SK-N-SH (cell line): ENCODE data around the gene PTRH2.

Experiments
- CHD2 ChIP-seq: fragments of 150-350 bp; IDR thresholded peaks from 2 replicates; pipeline ENCODE4 v1.6.1; 2018; ENCODE audit warnings: low read length; ENCODE audit not compliant: partially characterized antibody
- EP300 ChIP-seq, 2 experiments: IDR thresholded peaks; 2 replicates each; pipeline versions ENCODE4 v1.4.0 to v1.6.1; 2012; ENCODE audit warnings: borderline replicate concordance in 1 of 2, low read depth in 1 of 2, low read length in 1 of 2
- EZH2phosphoT487 ChIP-seq: fragments of 200-600 bp; sonication (generic); IDR thresholded peaks from 2 replicates; pipeline ENCODE4 v1.6.1; 2017; ENCODE audit warnings: low read depth, mixed run types, mild to moderate bottlenecking, antibody characterized with exemption, moderate library complexity, borderline replicate concordance
- GABPA ChIP-seq: IDR thresholded peaks from 2 replicates; pipeline ENCODE4 v1.4.0; 2012; ENCODE audit warnings: low read depth, mild to moderate bottlenecking
- JUND ChIP-seq: IDR thresholded peaks from 2 replicates; pipeline ENCODE4 v1.4.0; 2012
- MEF2A ChIP-seq: IDR thresholded peaks from 2 replicates; pipeline ENCODE4 v1.4.0; 2012; ENCODE audit warnings: low read depth, borderline replicate concordance
- POLR2AphosphoS5 ChIP-seq: IDR thresholded peaks from 2 replicates; pipeline ENCODE4 v1.6.1; 2012; ENCODE audit warnings: low read depth, low read length
- RCOR1 ChIP-seq: fragments of 150-350 bp; IDR thresholded peaks from 2 replicates; pipeline ENCODE4 v1.6.1; 2017; ENCODE audit warnings: antibody characterized with exemption, low read length
- SIN3A ChIP-seq: IDR thresholded peaks from 2 replicates; pipeline ENCODE4 v1.6.1; 2012; ENCODE audit warnings: low read depth, mild to moderate bottlenecking, low read length, moderate library complexity, borderline replicate concordance
- TF ChIP-seq, protein P1 (sequence below): fragments of 200-600 bp; sonication (generic); IDR thresholded peaks from 2 replicates; pipeline ENCODE4 v1.6.1; 2017; ENCODE audit warnings: antibody characterized with exemption, mild to moderate bottlenecking, moderate library complexity
- TF ChIP-seq, protein P2 (sequence below): IDR thresholded peaks from 2 replicates; pipeline ENCODE4 v1.4.0; 2012; ENCODE audit warnings: low read depth

DNA sequence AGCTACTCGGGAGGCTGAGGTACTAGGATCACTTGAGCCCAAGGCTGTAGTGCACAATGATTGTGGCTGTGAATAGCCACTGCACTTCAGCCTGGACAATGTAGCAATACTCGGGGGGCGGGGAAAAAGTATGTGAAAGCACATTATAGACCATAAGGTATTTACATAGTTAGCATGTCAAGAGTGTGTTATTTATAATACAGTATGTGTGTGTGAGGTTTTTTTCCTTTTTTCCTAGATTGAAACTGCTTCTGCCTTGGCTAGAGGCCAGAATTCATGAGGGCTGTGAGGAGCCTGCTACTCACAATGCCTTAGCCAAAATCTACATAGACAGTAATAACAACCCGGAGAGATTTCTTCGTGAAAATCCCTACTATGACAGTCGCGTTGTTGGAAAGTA, 30.5 kb downstream of the PTRH2 start:
- TF ChIP-seq SIN3A (no peak), CHD2 (peak; percentile 10), MEF2A (no peak), RCOR1 (no peak), EP300 (IDR thresholded peaks at IDR 0.05; ENCODE audit: borderline replicate concordance in 1 of 2, low read depth in 1 of 2, low read length in 1 of 2) (no peak), POLR2AphosphoS5 (no peak), GABPA (no peak), JUND (no peak), EZH2phosphoT487 (no peak)
- TF ChIP-seq, protein P1, sequence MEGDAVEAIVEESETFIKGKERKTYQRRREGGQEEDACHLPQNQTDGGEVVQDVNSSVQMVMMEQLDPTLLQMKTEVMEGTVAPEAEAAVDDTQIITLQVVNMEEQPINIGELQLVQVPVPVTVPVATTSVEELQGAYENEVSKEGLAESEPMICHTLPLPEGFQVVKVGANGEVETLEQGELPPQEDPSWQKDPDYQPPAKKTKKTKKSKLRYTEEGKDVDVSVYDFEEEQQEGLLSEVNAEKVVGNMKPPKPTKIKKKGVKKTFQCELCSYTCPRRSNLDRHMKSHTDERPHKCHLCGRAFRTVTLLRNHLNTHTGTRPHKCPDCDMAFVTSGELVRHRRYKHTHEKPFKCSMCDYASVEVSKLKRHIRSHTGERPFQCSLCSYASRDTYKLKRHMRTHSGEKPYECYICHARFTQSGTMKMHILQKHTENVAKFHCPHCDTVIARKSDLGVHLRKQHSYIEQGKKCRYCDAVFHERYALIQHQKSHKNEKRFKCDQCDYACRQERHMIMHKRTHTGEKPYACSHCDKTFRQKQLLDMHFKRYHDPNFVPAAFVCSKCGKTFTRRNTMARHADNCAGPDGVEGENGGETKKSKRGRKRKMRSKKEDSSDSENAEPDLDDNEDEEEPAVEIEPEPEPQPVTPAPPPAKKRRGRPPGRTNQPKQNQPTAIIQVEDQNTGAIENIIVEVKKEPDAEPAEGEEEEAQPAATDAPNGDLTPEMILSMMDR, result no peak
- TF ChIP-seq, protein P2, sequence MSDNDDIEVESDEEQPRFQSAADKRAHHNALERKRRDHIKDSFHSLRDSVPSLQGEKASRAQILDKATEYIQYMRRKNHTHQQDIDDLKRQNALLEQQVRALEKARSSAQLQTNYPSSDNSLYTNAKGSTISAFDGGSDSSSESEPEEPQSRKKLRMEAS, result no peak
